Astrocyte of the cerebellum (primary cell): ENCODE results near the gene SUDS3.

Source experiments
- DNase-seq: peaks from one replicate; pipeline ENCODE4 v3.0.0-alpha.2; 2011; ENCODE audit warnings: low read depth
- H3K4me3 ChIP-seq: 2 replicates; pipeline ENCODE4 v1.5.1; 2011; ENCODE audit warnings: mild to moderate bottlenecking, low read depth, low read length, moderate library complexity
- in situ Hi-C: cut with HindIII; loops from 2 replicates; pipeline ENCODE4 v1.10.0; 2017; ENCODE audit warnings: low sequenced_read_pairs
- TF ChIP-seq, protein P1 (sequence below): IDR thresholded peaks from 2 replicates; pipeline ENCODE4 v1.5.1; 2012; ENCODE audit warnings: low read length, low read depth, moderate library complexity, mild to moderate bottlenecking; ENCODE audit errors: missing control alignments

The SUDS3 gene

GRCh38 chr12:118456741-118457140 is 80.4 kb downstream of the SUDS3 start:
- TF ChIP-seq, protein P1, sequence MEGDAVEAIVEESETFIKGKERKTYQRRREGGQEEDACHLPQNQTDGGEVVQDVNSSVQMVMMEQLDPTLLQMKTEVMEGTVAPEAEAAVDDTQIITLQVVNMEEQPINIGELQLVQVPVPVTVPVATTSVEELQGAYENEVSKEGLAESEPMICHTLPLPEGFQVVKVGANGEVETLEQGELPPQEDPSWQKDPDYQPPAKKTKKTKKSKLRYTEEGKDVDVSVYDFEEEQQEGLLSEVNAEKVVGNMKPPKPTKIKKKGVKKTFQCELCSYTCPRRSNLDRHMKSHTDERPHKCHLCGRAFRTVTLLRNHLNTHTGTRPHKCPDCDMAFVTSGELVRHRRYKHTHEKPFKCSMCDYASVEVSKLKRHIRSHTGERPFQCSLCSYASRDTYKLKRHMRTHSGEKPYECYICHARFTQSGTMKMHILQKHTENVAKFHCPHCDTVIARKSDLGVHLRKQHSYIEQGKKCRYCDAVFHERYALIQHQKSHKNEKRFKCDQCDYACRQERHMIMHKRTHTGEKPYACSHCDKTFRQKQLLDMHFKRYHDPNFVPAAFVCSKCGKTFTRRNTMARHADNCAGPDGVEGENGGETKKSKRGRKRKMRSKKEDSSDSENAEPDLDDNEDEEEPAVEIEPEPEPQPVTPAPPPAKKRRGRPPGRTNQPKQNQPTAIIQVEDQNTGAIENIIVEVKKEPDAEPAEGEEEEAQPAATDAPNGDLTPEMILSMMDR, result no peak
- H3K4me3 ChIP-seq, result no peak overlapping the region
- no peak for DNase-seq
- in situ Hi-C loops, result no loop called here

- in situ Hi-C loops, result no loop called here
Observed at GRCh38 chr12:118459110-118459509, 82.8 kb downstream of the SUDS3 start.

GRCh38 chr12:118463677-118464076 is 87.3 kb downstream of the SUDS3 start:
- no peak overlapping the region for H3K4me3 ChIP-seq
- in situ Hi-C loops, result no loop called here
- DNase-seq, result no peak
- TF ChIP-seq, protein P1, result no peak

More at GRCh38 chr12:118459110-118459509, 82.8 kb downstream of the SUDS3 start:
- DNase-seq, result no peak
- TF ChIP-seq, protein P1, result no peak
- no peak overlapping the region for H3K4me3 ChIP-seq

DNA sequence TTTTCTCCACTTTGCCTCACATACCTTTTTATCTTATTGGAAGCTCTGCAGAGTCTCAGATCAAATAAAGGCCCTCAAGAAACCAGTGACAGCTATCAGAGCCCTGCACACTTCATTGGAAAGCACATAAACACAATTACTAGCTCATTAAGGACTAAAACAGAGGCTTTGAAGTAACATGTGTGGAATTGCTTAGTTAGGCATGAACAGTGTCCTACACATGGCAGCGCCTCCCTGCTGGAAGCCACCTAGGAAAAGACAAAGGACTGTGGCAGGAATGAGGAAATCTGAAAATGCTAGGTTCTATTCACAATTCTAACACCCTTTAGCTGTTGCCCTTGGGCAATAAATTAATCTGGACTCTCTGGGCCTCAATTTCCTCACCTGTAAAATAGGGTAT is 89.4 kb downstream of the SUDS3 start:
- TF ChIP-seq, protein P1, result no peak
- DNase-seq, result no peak
- in situ Hi-C loops, result no loop called here
- H3K4me3 ChIP-seq, result no peak overlapping the region
